ENCODE measurements around the gene DLG2. TPM values are rescaled to one million over a fixed set of nuclear protein-coding genes. Genes with fewer than 3 reads are reported as not detected.

Gene DLG2
- total RNA-seq, 1 donor from 2014 or later: 7.2 TPM

- no peaks in the 10 kb centered on the region for H3K36me3 ChIP-seq
- H3K27me3 ChIP-seq (ENCODE audit: low read depth): no peaks in the 10 kb centered on the region
- DNase-seq: no peak
- TF ChIP-seq CTCF (IDR thresholded peaks at IDR 0.05): no peak
- ATAC-seq: no peak
- H3K4me3 ChIP-seq: no peak overlapping the region
- H3K27ac ChIP-seq: no peak overlapping the region
- intact Hi-C loops (cut with DNase I): no loop called here
- no peaks in the 10 kb centered on the region for H3K4me1 ChIP-seq
- H3K9me3 ChIP-seq: no peaks in the 10 kb centered on the region
Observed at GRCh38 chr11:83909579-83910534, 1717.3 kb downstream of the DLG2 start.

- Histone ChIP-seq H3K27me3 (ENCODE audit: low read depth) (no peaks in the 10 kb centered on the region), H3K4me3 (no peak overlapping the region), H3K9me3 (no peaks in the 10 kb centered on the region), H3K27ac (no peak overlapping the region), H3K36me3 (no peaks in the 10 kb centered on the region), H3K4me1 (no peaks in the 10 kb centered on the region)
- DNase-seq: no peak
- intact Hi-C loops (cut with DNase I): no loop called here
- ATAC-seq: no peak
- TF ChIP-seq CTCF (IDR thresholded peaks at IDR 0.05): no peak
Observed at GRCh38 chr11:83908298-83908856, 1718.8 kb downstream of the DLG2 start.

DNA sequence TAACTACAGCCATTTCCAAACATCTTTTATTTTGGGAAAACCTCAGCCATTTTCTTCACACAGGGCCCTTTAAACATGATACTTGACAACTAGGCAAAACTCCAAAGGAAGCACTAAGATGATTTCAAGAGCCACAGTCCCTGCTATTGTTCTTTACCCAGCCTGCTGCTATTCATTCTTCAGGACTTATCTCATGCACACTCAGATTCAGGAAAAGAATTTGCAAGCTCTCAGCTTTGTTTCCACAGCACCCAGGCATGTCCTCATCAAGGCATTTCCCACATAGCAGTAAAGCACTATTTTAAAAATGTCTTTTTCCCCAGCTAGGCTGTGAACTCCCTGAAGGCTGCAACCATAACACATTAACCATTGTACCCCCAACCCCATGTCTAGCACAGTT lies 1731.6 kb downstream of the DLG2 start:
- intact Hi-C loops (cut with DNase I): no loop called here
- no peak for TF ChIP-seq CTCF (IDR thresholded peaks at IDR 0.05)
- no peak for ATAC-seq

GRCh38 chr11:83881428-83881827 lies 1745.7 kb downstream of the DLG2 start:
- intact Hi-C loops (cut with DNase I): no loop called here
- ATAC-seq (no peak), DNase-seq (no peak)
- H3K4me1 ChIP-seq: no peaks in the 10 kb centered on the region
- H3K9me3 ChIP-seq: no peaks in the 10 kb centered on the region
- H3K36me3 ChIP-seq: no peaks in the 10 kb centered on the region
- no peak for TF ChIP-seq CTCF (IDR thresholded peaks at IDR 0.05)
- no peak overlapping the region for H3K4me3 ChIP-seq
- H3K27ac ChIP-seq: no peak overlapping the region
- no peaks in the 10 kb centered on the region for H3K27me3 ChIP-seq (ENCODE audit: low read depth)

More for the DNA sequence above, 1731.6 kb downstream of the DLG2 start:
- no peak for DNase-seq
- H3K4me3 ChIP-seq: no peak overlapping the region
- H3K9me3 ChIP-seq: no peaks in the 10 kb centered on the region
- H3K27me3 ChIP-seq (ENCODE audit: low read depth): no peaks in the 10 kb centered on the region
- H3K36me3 ChIP-seq: no peaks in the 10 kb centered on the region
- H3K27ac ChIP-seq: no peak overlapping the region
- no peaks in the 10 kb centered on the region for H3K4me1 ChIP-seq

DNA sequence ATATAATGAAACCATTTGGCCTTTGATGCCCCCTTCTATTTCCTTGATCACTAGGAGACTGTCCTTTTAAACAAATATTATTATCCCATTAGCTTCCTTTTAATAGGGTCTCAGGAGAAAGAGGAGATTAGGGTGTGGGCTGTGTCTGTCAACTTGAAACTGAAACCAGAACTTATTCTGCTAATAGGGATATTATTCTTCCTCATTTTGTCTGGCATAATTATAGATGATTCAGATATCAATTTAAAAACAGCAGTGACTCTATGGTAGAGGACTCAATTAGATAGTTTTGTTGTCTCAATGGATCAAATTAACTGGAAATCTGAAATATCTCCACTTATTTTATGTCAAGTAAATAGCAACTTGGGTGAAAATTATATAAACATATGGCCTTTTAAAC lies 1756.1 kb downstream of the DLG2 start:
- Histone ChIP-seq H3K4me3 (no peak overlapping the region), H3K27ac (no peak overlapping the region), H3K27me3 (ENCODE audit: low read depth) (no peaks in the 10 kb centered on the region), H3K4me1 (no peaks in the 10 kb centered on the region), H3K36me3 (no peaks in the 10 kb centered on the region), H3K9me3 (no peaks in the 10 kb centered on the region)
- ATAC-seq: peak; percentile 32 to 33
- DNase-seq: no peak
- intact Hi-C loops (cut with DNase I): no loop called here
- TF ChIP-seq CTCF (IDR thresholded peaks at IDR 0.05): no peak
